Measurements from ENCODE around the gene FBXO27.

- TF ChIP-seq CTCF (conservative IDR thresholded peaks at IDR 0.05; ENCODE audit: low read depth in 2 of 2) (no peak), POLR2AphosphoS5 (IDR thresholded peaks at IDR 0.05; ENCODE audit: low read depth) (no peak)
Measured at GRCh38 chr19:39077323-39077722, 45.0 kb upstream of the FBXO27 start.

Measured in GM23338 (cell line).